HL-60 (cell line): ENCODE data around the gene CMTM5.

Experiments
- POLR2AphosphoS5 ChIP-seq: IDR thresholded peaks from 2 replicates; pipeline ENCODE4 v1.6.1; 2012; ENCODE audit warnings: low read depth
- TF ChIP-seq, protein P1 (sequence below): IDR thresholded peaks from one replicate; pipeline ENCODE4 v1.5.1; 2011; ENCODE audit warnings: low read length, control low read depth, inconsistent platforms; ENCODE audit not compliant: insufficient read depth
- TF ChIP-seq, protein P2 (sequence below): IDR thresholded peaks from 2 replicates; pipeline ENCODE4 v1.6.1; 2012; ENCODE audit warnings: low read depth; ENCODE audit not compliant: insufficient replicate concordance

DNA sequence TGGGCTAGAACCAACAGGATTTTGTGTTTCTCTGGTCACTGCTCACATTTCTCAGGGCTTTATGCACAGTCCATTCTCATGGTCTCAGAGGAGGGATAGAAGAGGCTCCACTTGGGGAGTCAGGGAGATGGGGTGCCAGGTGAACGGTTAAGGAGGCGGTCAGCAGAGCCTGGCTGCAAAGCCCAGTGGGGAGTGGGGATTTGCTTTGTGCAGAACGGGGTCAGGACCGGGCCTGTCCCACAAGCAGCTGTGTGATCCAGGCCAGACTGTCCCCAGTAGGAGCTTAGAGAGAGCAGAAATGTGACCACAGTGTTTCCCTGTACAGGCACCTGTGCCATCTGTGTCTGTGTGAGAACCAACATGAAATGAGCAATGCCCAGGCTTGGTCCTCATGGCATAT, 4.1 kb downstream of the CMTM5 start:
- TF ChIP-seq, protein P1, sequence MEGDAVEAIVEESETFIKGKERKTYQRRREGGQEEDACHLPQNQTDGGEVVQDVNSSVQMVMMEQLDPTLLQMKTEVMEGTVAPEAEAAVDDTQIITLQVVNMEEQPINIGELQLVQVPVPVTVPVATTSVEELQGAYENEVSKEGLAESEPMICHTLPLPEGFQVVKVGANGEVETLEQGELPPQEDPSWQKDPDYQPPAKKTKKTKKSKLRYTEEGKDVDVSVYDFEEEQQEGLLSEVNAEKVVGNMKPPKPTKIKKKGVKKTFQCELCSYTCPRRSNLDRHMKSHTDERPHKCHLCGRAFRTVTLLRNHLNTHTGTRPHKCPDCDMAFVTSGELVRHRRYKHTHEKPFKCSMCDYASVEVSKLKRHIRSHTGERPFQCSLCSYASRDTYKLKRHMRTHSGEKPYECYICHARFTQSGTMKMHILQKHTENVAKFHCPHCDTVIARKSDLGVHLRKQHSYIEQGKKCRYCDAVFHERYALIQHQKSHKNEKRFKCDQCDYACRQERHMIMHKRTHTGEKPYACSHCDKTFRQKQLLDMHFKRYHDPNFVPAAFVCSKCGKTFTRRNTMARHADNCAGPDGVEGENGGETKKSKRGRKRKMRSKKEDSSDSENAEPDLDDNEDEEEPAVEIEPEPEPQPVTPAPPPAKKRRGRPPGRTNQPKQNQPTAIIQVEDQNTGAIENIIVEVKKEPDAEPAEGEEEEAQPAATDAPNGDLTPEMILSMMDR = no peak
- no peak for TF ChIP-seq POLR2AphosphoS5
- TF ChIP-seq, protein P2, sequence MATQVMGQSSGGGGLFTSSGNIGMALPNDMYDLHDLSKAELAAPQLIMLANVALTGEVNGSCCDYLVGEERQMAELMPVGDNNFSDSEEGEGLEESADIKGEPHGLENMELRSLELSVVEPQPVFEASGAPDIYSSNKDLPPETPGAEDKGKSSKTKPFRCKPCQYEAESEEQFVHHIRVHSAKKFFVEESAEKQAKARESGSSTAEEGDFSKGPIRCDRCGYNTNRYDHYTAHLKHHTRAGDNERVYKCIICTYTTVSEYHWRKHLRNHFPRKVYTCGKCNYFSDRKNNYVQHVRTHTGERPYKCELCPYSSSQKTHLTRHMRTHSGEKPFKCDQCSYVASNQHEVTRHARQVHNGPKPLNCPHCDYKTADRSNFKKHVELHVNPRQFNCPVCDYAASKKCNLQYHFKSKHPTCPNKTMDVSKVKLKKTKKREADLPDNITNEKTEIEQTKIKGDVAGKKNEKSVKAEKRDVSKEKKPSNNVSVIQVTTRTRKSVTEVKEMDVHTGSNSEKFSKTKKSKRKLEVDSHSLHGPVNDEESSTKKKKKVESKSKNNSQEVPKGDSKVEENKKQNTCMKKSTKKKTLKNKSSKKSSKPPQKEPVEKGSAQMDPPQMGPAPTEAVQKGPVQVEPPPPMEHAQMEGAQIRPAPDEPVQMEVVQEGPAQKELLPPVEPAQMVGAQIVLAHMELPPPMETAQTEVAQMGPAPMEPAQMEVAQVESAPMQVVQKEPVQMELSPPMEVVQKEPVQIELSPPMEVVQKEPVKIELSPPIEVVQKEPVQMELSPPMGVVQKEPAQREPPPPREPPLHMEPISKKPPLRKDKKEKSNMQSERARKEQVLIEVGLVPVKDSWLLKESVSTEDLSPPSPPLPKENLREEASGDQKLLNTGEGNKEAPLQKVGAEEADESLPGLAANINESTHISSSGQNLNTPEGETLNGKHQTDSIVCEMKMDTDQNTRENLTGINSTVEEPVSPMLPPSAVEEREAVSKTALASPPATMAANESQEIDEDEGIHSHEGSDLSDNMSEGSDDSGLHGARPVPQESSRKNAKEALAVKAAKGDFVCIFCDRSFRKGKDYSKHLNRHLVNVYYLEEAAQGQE = no peak
